Colon (tissue), 2 donors: Measurements from ENCODE around the gene PTPRQ.
"Not testable (repeated sequence)": the region's sequence is repeated elsewhere in the genome, so short reads cannot be mapped to it uniquely, and the experiment has no call there.

Experiments
- FAIRE-seq: peaks from 2 replicates; lab custom pipeline; 2012; peaks lifted over from hg19 to GRCh38; lab: Jason Lieb, UNC
- donor health status: control.
- donor health status: control.

Gene PTPRQ

DNA sequence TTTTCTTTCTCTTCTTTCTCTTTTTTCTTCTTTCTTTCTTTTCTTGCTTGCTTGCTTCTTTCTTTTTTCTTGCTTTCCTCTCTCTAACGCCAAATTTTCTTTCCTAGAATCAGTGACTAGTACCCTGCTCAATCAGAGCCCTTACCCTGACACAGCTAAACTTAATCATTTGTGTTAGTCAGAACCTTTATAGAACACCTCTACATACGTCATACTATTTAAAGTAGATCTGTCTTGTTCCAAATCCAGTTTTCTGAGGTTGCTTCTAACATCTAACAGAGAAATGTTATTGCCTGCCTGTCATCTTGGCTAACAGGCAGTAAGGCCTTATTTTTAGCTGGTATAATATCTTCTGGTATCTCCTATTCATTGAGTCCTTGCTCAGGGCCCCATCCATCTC lies 197.9 kb downstream of the PTPRQ start:
- FAIRE-seq: no peak

DNA sequence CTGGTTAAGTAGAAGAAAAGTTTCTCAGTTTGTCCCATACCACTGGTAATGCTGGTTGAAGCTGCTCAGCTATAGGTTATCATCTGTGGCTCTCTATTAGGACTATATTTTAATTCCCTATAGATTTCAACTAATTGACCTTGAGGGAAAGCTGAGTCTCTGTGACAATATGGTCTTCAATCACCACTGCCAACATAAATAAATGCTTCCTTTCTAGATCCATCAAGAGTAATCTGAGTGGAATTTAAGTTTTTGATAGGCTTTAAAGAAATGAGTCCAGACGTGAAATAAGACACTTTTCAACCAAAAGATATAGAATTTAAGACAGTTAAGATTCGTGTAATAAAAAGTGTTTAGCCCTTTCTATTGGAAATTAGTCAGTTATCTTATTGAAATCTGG lies 199.9 kb downstream of the PTPRQ start:
- no peak for FAIRE-seq

DNA sequence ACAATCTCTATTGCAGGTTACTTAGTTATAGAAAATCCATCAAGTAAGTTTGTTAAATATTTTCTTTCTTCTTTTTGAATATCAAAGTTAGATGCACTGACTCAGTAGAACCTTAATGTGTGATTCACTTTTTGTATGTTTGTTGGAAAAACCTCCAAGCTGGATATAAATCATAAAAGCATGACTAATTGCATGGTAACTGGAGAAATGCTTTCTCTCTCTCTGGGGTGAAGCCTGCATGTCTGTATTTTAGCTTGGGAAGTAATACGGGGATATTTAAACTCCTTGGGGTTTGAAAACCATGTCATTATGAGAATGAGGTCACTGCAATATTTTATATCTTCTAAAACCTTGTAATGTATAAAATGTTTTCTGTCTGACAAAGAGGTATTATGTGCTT lies 204.8 kb downstream of the PTPRQ start:
- FAIRE-seq: no peak

DNA sequence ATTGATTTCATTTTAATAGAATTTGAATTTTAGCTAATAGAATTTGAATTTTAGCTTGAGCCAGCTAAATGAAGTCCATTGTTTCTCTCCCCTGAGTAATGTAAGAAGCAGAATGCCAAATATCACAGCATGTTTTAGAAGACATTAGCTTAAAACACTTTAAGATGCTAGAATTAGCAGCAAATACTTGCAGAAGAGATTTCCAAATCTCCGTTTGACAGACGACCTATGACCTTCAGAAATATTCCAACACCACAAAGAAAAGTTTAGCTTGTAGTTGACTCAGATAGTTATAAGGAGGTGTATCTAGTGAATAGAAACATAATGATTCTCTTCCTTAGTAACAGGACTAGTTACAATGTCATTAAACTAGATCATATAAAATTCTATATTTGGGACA lies 211.7 kb downstream of the PTPRQ start:
- no peak for FAIRE-seq

DNA sequence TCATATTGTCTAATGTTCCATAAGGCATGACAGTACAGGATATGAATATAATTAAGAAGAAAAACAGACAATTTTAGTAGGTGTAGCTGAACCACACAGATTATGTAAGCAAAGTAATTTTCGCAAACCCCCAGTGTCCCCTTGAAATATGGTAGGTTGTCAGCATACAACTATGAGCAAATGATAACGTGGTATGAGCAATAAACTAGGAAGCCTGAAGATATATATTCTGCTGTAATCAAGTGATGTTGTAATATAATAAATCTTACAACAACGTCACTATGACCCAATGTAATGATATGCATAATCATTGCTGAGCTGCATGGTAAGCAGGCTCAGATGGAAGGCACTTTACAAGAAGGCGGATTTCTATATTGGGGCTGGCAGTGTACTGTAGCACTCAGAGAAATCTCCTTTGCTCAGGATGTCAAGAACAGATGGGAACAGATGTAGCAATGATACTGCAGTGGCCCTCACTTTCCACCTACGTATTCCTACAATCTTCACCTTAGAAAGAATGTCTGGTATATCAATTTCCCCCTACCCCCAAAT lies 215.6 kb downstream of the PTPRQ start:
- FAIRE-seq: no peak

DNA sequence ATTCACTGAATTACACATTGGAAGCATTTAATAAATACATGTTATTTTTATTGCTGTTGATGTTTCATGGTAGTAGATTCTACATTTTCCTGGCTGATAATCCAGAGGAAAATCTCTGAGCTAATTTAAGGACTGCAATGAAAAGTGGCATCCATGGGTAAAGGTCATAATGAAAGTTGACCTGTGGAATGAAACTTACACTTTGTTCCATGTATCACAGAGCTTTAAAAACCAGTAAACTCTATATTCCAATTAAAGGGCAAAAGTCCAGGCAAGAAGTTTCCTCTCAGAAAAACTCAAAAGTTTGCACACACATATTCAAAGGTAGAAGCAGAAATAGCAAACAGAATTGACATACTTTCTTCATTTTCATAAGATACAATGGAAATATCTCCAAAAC lies 218.6 kb downstream of the PTPRQ start:
- FAIRE-seq: no peak

DNA sequence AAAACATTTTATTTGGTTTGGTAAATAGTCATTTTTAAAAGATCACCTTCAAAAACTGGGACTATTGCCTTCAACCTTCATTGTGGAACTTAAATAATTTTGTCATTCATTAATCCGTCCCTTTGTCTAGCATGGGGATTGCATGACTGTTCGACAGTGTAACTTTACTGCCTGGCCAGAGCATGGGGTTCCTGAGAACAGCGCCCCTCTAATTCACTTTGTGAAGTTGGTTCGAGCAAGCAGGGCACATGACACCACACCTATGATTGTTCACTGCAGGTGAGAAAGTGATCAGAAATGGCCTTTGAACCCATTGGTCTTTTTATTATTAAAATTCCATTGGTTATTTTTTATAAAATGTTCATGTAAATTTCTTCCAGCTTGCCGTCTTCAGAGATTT lies 226.2 kb downstream of the PTPRQ start:
- FAIRE-seq: no peak

DNA sequence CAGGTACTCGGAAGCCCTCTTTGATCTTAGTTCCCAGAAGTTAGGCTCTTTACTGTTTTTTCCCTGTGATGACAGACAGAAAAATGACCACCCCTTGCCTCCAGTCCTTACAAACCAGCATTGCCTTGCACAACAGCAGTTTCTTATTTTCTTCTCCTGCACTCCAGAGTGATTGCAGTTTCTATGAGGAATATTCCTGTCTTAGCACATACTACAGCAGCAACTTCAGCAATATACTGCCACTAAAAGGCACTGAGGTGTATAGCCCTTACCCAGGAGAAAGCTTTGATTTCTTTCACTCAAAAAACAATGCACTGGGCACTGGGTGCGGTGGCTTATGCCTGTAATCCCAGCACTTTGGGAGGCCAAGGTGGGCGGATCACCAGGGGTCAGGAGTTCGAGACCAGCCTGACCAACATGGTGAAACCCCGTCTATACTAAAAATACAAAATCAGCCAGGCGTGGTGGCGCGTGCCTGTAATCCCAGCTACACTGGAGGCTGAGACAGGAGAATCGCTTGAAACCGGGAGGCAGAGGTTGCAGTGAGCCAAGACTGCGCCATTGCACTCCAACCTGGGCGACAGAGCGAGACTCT lies 232.1 kb downstream of the PTPRQ start:
- not testable (repeated sequence) for FAIRE-seq

DNA sequence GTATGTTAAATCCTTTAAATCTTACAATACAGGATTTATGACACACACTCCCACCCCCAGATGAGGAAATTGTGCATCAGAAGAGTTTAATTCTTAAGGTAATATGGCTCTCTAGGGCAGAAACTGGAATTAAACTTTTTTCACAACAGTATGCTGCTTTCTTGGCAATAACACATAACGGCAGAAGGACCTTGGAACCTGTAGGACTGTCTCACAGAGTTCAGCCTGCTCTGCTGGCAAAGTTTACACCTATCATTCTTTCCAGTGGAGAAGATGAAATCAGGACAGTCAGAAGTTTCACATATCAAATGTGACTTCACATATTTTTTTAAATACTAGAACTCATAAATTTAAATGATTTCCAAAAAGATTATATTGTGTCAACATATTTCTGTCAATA lies 232.8 kb downstream of the PTPRQ start:
- no peak for FAIRE-seq

DNA sequence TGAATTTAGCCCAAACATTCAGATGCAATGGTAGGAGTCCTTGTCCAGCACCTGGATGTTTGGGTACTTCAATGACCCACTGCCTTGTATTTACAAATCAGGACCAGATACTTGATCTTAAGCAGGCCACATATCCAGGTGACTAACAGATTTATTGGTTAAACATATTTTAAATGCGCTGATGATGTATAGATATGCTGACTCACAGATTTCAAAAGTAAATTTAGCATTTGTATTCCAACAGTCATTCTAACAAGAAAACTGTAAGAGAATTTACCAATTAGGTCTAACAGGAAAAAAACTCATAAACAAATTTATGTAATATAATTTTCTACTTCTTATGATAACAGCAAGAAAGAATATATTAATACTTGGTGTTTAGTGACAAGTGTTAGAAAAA lies 234.0 kb downstream of the PTPRQ start:
- no peak for FAIRE-seq

DNA sequence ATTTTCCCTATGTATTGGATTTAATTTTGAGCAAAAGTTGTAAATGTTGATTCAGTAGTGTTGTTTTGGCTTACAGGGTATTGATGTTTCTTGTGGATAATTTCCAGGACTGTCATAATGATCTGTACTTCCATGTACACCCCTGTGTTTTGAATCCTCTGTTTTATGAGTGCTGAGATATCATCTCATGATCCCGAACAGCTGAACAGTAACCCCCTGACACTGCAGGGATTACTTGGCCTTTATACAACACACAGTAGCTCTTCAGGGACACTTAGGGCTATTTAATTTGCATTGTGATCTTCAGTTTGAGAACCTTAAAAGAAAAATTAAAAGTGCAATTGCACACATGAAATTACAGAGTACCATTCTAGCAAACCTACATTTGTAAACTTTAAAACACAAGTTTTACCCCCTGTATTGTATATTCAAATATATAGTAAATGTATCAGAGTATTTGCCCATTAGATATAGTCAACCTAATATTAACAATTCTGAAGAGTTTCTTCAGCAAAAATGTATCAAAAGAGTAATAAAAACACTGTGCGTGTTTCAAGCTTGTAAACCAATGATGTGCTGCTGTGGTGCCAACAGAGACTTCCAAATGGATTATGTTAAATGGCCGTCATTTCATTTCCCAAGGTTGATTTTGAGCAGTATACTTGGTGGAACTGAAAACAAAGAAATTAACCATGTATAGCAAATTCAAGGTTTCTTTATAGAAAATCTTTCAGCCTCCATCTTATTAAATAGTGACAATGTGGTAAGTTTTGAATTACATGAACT lies 235.5 kb downstream of the PTPRQ start:
- no peak for FAIRE-seq

DNA sequence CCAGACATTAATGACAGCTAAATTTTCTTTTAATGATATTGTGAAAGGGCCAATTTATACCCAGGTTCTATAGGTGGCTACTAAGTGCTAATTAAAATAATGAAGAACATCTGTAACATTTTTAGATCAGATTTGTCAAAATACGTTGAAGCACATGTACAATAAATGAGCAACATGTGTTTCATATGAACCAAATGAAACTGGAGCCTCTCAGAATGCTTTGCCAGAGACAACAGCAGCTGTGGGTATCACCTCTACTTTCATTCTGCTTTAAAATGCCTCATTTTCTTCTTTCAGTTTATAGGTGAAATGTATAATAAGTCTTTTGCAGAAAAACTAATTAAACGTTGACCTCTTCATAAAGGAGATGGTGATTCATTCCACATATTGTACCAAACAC lies 237.3 kb downstream of the PTPRQ start:
- no peak for FAIRE-seq

DNA sequence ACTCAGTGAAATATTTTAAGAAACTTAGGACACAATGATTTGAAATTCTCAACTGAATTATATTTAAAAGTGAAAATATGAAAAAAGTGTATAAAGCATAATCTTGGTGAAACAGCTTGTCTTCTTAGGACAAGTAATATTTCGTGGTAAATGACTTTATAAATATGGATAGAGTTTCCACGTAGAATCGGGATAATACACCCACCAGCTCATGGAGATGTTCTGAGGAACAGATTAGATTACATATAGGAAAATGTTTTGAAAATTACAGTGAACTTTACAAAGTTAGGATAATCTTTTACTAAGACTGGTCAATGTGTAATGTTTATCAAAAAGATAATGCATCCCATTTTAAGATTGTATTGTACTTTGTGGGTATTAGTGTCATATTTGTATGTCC lies 237.8 kb downstream of the PTPRQ start:
- no peak for FAIRE-seq

DNA sequence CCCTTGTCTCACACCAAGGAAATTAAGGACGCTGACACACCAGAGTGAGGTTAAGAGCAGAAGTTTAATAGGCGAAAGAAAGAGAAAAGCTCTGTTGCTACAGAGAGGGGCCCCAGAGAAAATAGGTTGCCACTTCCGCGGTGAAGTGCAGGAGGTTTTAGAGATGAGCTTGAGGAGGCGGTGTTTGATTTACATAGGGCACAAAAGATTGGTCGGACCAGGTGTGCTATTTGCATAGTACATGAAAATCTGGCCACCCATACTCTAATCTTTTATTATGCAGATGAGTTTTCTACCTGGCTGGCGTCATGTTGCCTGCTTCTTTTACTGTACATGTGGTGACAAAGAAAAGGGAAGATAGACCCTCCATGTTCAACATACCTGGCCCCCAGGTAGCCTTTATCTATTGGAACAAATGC lies 240.1 kb downstream of the PTPRQ start:
- FAIRE-seq: no peak

DNA sequence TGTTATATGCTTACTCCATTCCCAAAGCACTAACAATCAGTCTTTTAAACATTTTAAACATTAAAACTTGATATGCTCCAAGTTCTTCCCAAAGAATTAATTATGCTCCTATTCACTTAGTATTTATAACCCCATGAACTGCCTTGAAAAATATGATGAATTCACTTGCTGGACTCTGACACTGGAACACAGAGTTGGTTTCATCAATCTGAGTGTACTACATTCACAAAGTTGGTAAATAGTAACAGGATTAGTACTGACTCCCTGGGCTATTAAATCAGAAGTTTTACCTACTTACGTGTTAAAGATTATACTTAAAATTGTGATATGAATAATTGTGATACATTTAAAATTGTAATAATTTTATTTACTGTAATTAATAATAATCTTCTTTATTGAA lies 246.1 kb downstream of the PTPRQ start:
- FAIRE-seq: no peak

DNA sequence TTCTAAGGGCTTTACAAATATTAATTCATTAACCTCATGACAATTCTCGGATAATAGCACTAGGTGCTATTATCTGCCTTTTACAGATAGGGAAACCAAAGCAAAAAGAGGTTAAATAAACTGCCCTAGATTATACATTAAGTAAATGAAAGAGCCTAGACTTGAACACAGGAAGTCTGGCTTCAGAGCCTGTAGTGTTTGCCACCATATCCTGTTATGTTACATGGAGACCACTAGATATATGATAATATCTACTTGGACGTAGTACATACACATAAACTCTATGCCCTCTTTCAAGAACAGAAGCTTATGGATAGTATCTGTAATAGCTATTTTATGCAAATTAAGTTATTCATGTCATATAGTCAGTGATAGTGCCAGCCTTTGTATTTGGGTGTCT lies 246.5 kb downstream of the PTPRQ start:
- FAIRE-seq: no peak

DNA sequence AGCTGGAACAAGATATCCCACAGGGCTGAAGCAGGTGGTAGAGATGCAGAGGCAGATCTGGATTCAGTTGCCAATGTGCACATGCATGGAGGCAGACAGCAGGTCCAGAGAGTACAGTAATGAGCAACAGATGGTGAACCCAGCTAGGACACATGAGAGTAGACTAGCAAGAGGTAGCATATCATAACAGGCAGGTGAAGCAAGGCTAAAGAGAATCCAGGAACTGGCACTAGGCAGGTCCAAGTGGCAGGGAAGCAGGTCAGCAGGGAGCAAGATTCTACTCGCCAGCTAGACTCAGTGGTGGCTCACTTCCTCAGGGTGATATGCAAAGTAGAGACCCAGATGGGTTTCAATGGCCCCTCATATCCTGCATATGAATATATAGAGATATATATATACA lies 248.1 kb downstream of the PTPRQ start:
- no peak for FAIRE-seq

DNA sequence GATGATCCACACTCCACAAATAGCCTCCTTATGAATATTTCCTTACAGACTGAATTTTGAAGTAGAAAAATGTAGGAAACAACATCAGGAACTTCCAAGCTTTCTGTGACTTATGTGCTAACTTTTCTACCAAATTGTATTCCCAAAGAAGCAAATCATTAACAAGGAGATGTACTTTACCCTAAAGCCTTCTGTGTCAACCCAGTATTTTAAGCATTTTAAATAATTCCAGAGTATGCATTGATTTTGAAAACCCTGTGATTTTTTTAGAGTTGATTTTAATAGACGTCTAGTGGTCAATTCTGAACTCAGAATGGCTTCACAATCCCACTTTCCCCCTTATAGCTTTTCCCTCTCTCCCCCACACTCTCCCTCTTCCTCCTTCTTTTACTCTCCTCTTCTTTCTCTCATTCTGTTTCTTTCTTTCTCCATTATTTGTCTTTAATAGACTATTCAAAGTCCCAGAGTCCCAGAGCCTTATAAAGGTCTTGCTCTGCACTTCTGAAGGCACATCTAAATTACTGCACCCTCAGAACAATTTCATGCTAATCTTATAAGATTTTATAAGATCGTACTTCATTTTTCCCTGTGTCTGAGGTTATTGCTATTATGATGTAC lies 253.3 kb downstream of the PTPRQ start:
- FAIRE-seq: no peak

DNA sequence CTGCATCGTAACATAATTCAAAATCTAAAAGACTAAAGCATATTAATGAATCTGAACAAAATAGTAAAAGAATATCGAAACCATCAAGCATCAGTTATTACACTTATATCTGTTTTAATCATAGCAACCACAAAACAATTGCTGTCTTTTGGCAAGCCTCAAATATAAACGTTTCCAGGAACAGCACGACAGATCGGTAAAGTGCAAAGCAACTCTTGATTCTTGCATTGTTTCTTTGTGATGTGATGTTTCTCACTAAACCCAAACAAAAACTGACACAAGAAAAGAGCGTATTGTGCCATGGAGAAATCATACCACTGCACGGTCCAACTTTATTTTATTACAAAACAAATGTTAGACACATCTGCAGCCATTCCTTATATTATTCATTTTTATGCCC lies 254.2 kb downstream of the PTPRQ start:
- no peak for FAIRE-seq

DNA sequence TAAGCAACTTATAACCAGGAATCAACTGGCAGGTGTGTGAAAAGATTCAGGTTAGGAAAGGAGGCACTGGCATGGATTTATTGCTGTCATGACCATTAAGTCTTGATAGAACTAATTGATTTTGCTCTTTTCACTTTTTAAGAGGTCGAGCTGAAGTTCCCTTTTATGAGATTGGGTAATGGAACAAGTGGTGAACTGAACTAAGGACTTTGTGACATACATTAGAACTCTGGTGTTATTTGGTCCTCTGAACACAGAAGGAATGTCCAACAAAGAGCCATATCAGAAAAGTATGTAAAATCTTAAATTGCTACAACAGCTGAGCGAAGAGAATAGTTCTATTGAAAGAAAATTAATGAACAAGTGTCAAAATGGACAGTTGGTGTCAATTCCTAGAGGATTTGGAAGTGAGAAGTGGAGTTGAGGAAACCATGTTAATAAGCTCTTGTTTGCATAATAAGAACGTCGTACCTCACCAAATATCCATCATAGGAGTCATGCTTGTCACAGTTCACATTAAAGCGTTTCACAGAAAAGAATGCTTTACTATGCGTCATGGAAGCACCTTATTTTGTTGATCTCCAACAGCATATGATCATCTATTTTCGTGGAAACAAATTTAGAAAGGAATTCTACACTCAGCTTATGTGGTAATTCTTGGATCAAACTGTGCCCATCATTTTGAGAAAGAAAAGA lies 255.0 kb downstream of the PTPRQ start:
- no peak for FAIRE-seq

DNA sequence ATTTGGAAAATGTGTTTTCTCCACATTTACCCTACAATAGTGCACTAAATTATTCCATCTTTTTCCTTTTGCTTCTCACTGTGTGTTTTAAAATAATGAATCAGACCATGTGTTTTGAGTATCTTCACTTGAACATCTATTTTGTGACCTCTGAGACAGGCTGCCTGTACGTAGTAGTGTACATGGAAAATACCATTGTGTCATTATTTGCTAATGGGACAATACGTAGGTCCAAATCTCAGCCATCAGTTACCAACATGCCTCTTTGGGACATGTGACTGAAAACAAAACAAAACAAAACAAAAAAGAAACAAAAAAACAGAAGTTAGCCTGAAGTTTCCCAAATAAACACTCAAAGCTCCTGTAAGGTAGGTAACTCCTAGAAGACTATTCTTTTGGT lies 256.3 kb downstream of the PTPRQ start:
- FAIRE-seq: no peak

DNA sequence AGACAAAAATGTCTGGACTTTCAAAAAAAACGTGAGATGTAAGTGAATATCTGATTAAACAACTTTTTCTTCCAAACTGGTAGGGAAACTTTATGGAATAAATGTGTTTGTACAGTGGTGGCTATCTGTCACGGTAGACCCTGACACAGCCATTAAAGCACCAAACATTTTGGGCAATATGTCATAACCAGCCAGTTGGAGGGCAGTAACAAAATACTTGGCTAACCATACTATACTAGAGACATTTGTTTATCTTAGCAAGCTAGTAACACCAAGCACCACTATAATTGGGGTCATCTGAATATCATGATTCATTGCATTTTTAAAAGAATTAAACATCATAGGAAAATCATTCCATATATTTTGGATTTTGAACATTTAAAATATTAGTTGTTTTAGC lies 257.4 kb downstream of the PTPRQ start:
- no peak for FAIRE-seq
